SU-DHL-6 (cell line): ENCODE measurements around the gene SMOC1.

ENCODE experiments used
- EZH2phosphoT487 ChIP-seq: fragments of 200-600 bp; sonication (generic), shearing (Covaris generic); conservative IDR thresholded peaks from 2 replicates; pipeline ENCODE4 v1.6.1; 2018; ENCODE audit warnings: mild to moderate bottlenecking, antibody characterized with exemption, low read length, moderate library complexity, mixed read lengths
- TF ChIP-seq, protein P1 (sequence below): fragments of 200-600 bp; sonication (generic); IDR thresholded peaks from one replicate; pipeline ENCODE4 v1.5.1; 2017; ENCODE audit warnings: antibody characterized with exemption, mild to moderate bottlenecking, low read length, moderate library complexity; ENCODE audit not compliant: insufficient read depth, poor library complexity, severe bottlenecking

DNA sequence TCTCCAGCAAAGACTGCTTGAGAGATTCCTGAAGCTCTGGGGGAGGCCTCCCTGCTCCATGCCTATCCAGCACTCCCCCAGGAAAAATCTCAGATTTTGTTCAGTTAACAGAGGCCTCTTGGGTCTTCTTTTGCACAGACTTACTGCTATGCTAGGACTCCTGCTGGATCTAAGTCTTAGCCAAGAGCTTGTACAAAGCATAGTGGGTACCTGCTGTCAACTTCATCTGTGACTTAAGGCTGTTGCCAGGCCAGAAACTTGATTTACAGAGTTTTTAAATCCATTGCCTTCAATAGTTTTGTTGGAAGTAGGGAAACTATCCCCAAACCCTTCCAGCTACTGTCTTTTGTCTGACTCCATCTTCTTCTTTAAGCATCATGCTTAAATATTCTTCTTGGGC, 140.5 kb downstream of the SMOC1 start:
- TF ChIP-seq, protein P1, sequence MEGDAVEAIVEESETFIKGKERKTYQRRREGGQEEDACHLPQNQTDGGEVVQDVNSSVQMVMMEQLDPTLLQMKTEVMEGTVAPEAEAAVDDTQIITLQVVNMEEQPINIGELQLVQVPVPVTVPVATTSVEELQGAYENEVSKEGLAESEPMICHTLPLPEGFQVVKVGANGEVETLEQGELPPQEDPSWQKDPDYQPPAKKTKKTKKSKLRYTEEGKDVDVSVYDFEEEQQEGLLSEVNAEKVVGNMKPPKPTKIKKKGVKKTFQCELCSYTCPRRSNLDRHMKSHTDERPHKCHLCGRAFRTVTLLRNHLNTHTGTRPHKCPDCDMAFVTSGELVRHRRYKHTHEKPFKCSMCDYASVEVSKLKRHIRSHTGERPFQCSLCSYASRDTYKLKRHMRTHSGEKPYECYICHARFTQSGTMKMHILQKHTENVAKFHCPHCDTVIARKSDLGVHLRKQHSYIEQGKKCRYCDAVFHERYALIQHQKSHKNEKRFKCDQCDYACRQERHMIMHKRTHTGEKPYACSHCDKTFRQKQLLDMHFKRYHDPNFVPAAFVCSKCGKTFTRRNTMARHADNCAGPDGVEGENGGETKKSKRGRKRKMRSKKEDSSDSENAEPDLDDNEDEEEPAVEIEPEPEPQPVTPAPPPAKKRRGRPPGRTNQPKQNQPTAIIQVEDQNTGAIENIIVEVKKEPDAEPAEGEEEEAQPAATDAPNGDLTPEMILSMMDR: no peak
- TF ChIP-seq EZH2phosphoT487: no peak
